ENCODE measurements around the gene SLC22A4. TPM values are rescaled to one million over a fixed set of nuclear protein-coding genes. Genes with fewer than 3 reads are reported as not detected.

SLC22A4 gene
- total RNA-seq, 1 donor from 2014 or later, result 8.5 TPM

GRCh38 chr5:132380741-132381140, 86.5 kb downstream of the SLC22A4 start:
- no peak for DNase-seq
- no peak overlapping the region for H3K4me3 ChIP-seq

GRCh38 chr5:132381614-132382013, 87.4 kb downstream of the SLC22A4 start:
- Histone ChIP-seq H3K4me1 (peaks cover 17% of the 10 kb centered on the region), H3K9me3 (no peaks in the 10 kb centered on the region), H3K27ac (no peak overlapping the region), H3K27me3 (ENCODE audit: low read depth) (no peaks in the 10 kb centered on the region), H3K36me3 (peaks cover 28% of the 10 kb centered on the region), H3K4me3 (no peak overlapping the region)
- no peak for DNase-seq
- TF ChIP-seq CTCF (IDR thresholded peaks at IDR 0.05), result no peak
- no peak for ATAC-seq
- intact Hi-C loops (cut with DNase I), result no loop called here

More at GRCh38 chr5:132380741-132381140, 86.5 kb downstream of the SLC22A4 start:
- ATAC-seq, result no peak
- Histone ChIP-seq H3K9me3 (no peaks in the 10 kb centered on the region), H3K36me3 (peaks cover 28% of the 10 kb centered on the region), H3K4me1 (peaks cover 8% of the 10 kb centered on the region), H3K27me3 (ENCODE audit: low read depth) (no peaks in the 10 kb centered on the region), H3K27ac (no peak overlapping the region)
- no peak for TF ChIP-seq CTCF (IDR thresholded peaks at IDR 0.05)
- intact Hi-C loops (cut with DNase I), result no loop called here

- H3K9me3 ChIP-seq, result no peaks in the 10 kb centered on the region
- intact Hi-C loops (cut with DNase I), result no loop called here
- no peak for TF ChIP-seq CTCF (IDR thresholded peaks at IDR 0.05)
- ATAC-seq (no peak), DNase-seq (no peak)
- no peak overlapping the region for H3K4me3 ChIP-seq
- no peak overlapping the region for H3K27ac ChIP-seq
- H3K27me3 ChIP-seq (ENCODE audit: low read depth), result no peaks in the 10 kb centered on the region
- peaks cover 26% of the 10 kb centered on the region for H3K36me3 ChIP-seq
- peaks cover 33% of the 10 kb centered on the region for H3K4me1 ChIP-seq
These were observed 89.1 kb downstream of the SLC22A4 start for GRCh38 chr5:132383261-132383660.

GRCh38 chr5:132383984-132384383, 89.8 kb downstream of the SLC22A4 start:
- TF ChIP-seq CTCF (IDR thresholded peaks at IDR 0.05), result no peak
- Histone ChIP-seq H3K4me1 (peaks cover 40% of the 10 kb centered on the region), H3K27ac (no peak overlapping the region), H3K36me3 (peaks cover 19% of the 10 kb centered on the region), H3K4me3 (no peak overlapping the region), H3K27me3 (ENCODE audit: low read depth) (no peaks in the 10 kb centered on the region), H3K9me3 (no peaks in the 10 kb centered on the region)
- intact Hi-C loops (cut with DNase I), result no loop called here
- ATAC-seq (no peak), DNase-seq (no peak)

GRCh38 chr5:132384506-132385050, 90.4 kb downstream of the SLC22A4 start:
- Histone ChIP-seq H3K4me3 (no peak overlapping the region), H3K36me3 (peaks cover 14% of the 10 kb centered on the region), H3K27me3 (ENCODE audit: low read depth) (no peaks in the 10 kb centered on the region), H3K9me3 (no peaks in the 10 kb centered on the region), H3K27ac (no peak overlapping the region), H3K4me1 (peaks cover 46% of the 10 kb centered on the region)
- no peak for TF ChIP-seq CTCF (IDR thresholded peaks at IDR 0.05)
- intact Hi-C loops (cut with DNase I), result loop anchor here (5.0 kb wide), 1 partner anchor 118 kb away; no protein-coding TSS in a partner anchor
- ATAC-seq (no peak), DNase-seq (no peak)
